Measurements from ENCODE around the gene TBCEL.

GRCh38 chr11:121035780-121036179, 11.9 kb downstream of the TBCEL start:
- TF ChIP-seq CTCF (IDR thresholded peaks at IDR 0.05) (no peak), POLR2A (IDR thresholded peaks at IDR 0.05) (no peak)
